Common myeloid progenitor, CD34-positive (primary cell): ENCODE data around the gene DNAJB12.
"Not testable (repeated sequence)": the region's sequence is repeated elsewhere in the genome, so short reads cannot be mapped to it uniquely, and the experiment has no call there.

Source experiments
- CTCF ChIA-PET: fragments of 350-600 bp; sonication (Branson Sonifier 250); formaldehyde crosslinking; loops from one replicate; lab custom pipeline; 2021; ENCODE audit warnings: antibody characterized with exemption; lab: Charles Lee
- POLR2A ChIA-PET: fragments of 350-600 bp; sonication (Branson Sonifier 250); formaldehyde crosslinking; loops from one replicate; lab custom pipeline; 2021; ENCODE audit warnings: antibody characterized with exemption; lab: Charles Lee
- DNase-seq, 3 donors: peaks; one replicate each; pipeline versions ENCODE4 v3.0.0 to v3.0.0-alpha.2; 2013
- H3K27ac ChIP-seq, 2 experiments: 1 replicate in 1 of 2; 2 replicates in 1 of 2; pipeline ENCODE4 v1.7.0; 2013; ENCODE audit warnings: inconsistent platforms in 2 of 2, low read length in 2 of 2, mild to moderate bottlenecking in 2 of 2, low read depth in 1 of 2, moderate library complexity in 1 of 2; ENCODE audit not compliant: severe bottlenecking in 2 of 2, insufficient read depth in 1 of 2, poor library complexity in 1 of 2
- H3K27me3 ChIP-seq, 5 experiments: replicated peaks in 2 of 5; 1 replicate in 3 of 5; 2 replicates in 2 of 5; pipeline versions ENCODE4 v1.6.1 to v1.7.0; 2013; ENCODE audit warnings: low read length in 4 of 5, mild to moderate bottlenecking in 2 of 5, moderate library complexity in 2 of 5, inconsistent platforms in 1 of 5; ENCODE audit not compliant: insufficient read depth in 5 of 5, control insufficient read depth in 4 of 5
- H3K36me3 ChIP-seq, 4 experiments: 1 replicate in 2 of 4; 2 replicates in 2 of 4; pipeline versions ENCODE4 v1.6.1 to v1.7.0; 2013; ENCODE audit warnings: low read length in 3 of 4, control low read depth in 1 of 4, mild to moderate bottlenecking in 1 of 4; ENCODE audit not compliant: control insufficient read depth in 4 of 4, insufficient read depth in 4 of 4
- H3K4me1 ChIP-seq, 4 experiments: 1 replicate in 3 of 4; 2 replicates in 1 of 4; pipeline versions ENCODE4 v1.6.1 to v1.7.1; 2013; ENCODE audit warnings: low read length in 3 of 4, mild to moderate bottlenecking in 3 of 4, control low read depth in 1 of 4, inconsistent platforms in 1 of 4, moderate library complexity in 1 of 4; ENCODE audit not compliant: control insufficient read depth in 4 of 4, insufficient read depth in 4 of 4; ENCODE audit errors: control extremely low read depth in 1 of 4
- H3K4me3 ChIP-seq, 7 experiments: 1 replicate in 4 of 7; 2 replicates in 3 of 7; pipeline versions ENCODE4 v1.5.1 to v1.7.0; 2013; ENCODE audit warnings: mild to moderate bottlenecking in 7 of 7, low read length in 6 of 7, moderate library complexity in 6 of 7, inconsistent platforms in 2 of 7, low read depth in 2 of 7, control low read depth in 1 of 7; ENCODE audit not compliant: insufficient read depth in 4 of 7, control insufficient read depth in 1 of 7; ENCODE audit errors: extremely low read depth in 1 of 7
- H3K9me3 ChIP-seq, 5 experiments: 1 replicate in 4 of 5; 2 replicates in 1 of 5; pipeline versions ENCODE4 v1.6.1 to v1.7.1; 2013; ENCODE audit warnings: low read length in 4 of 5, mild to moderate bottlenecking in 2 of 5, inconsistent platforms in 1 of 5, low read depth in 1 of 5, moderate library complexity in 1 of 5; ENCODE audit not compliant: control insufficient read depth in 4 of 5, insufficient read depth in 2 of 5; ENCODE audit errors: control extremely low read depth in 1 of 5
- WGBS: methylation state at CpG from one replicate; pipeline ENCODE4 v1.1.5; 2013; ENCODE audit not compliant: insufficient coverage; 5-methylcytosine and 5-hydroxymethylcytosine counted together

Gene DNAJB12

GRCh38 chr10:72346117-72346516 lies 8.6 kb downstream of the DNAJB12 start:
- POLR2A ChIA-PET, DNase-seq, H3K4me3 ChIP-seq, H3K27ac ChIP-seq, H3K9me3 ChIP-seq, H3K27me3 ChIP-seq: not testable (repeated sequence)
- 95% methylated on average over 5 of the region's 7 CpGs for WGBS
- H3K4me1 ChIP-seq = peaks cover 0 to 14% (median 7%) of the 10 kb centered on the region in 4 experiments
- CTCF ChIA-PET = interaction anchor here (0.7 to 16.6 kb wide), 3 partner anchors 10 to 123 kb away, joined by 3 to 242 read pairs (median 21); no protein-coding TSS in a partner anchor
- peaks cover 15 to 64% (median 41%) of the 10 kb centered on the region in 4 experiments for H3K36me3 ChIP-seq

DNA sequence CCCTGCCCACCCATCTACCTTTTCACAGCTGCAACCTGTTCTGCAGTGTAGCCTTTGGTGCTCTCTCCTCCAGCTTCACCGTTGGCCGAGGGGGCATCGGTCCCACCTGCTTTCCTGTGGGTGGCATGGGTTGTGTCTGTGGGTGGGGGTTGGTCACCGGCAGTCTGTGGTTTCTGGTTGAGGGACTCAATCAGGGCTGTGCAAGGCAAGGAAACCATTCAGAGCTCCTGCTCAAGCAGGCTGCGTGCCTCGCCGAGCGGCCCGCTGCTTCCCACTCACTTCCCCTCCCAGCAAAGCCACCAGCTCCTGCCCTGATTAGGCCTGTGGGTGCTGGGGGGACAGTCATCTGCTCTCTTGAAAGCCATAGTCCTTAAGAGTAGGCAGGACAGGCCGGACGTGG lies 9.8 kb downstream of the DNAJB12 start:
- Histone ChIP-seq H3K4me1 (peaks cover 0 to 18% (median 11%) of the 10 kb centered on the region in 4 experiments), H3K9me3 (no peaks in the 10 kb centered on the region), H3K27me3 (no peaks in the 10 kb centered on the region), H3K27ac (no peak overlapping the region), H3K4me3 (no peak overlapping the region), H3K36me3 (peaks cover 12 to 63% (median 40%) of the 10 kb centered on the region in 4 experiments)
- CTCF ChIA-PET = interaction anchor here (0.6 to 16.6 kb wide), 5 partner anchors 9 to 228 kb away, joined by 3 to 242 read pairs (median 5); no protein-coding TSS in a partner anchor
- peak in 1 of 3 donors; percentile 43 for DNase-seq
- 28% methylated on average over 10 of the region's 11 CpGs for WGBS
- POLR2A ChIA-PET = interaction anchor here (0.7 to 1.3 kb wide), 2 partner anchors 72 to 89 kb away, joined by 3 to 4 read pairs; no protein-coding TSS in a partner anchor

DNA sequence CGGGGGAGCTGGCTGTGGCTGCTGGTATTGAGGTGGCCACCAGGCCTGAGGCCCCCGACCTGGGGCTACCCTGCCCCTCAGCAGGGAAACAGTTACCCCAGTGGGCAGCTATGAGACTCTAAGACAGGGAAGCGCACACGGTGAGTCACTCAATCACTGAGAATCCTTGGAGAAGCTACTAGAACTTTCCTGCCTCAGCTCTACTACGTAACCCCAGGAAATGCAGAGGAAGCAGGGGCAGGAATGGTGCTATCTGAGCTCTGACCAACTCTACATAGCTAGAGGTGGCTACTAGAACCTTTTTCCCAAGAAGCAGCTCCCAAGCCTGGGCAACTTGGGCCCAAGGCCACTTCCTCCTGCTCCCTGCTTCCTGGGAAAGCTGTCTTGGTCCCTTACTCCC lies 11.8 kb downstream of the DNAJB12 start:
- CTCF ChIA-PET = interaction anchor here (0.6 to 16.6 kb wide), 8 partner anchors 7 to 216 kb away, joined by 3 to 242 read pairs (median 11); no protein-coding TSS in a partner anchor
- DNase-seq = no peak
- no peaks in the 10 kb centered on the region for H3K9me3 ChIP-seq
- H3K27ac ChIP-seq = no peak overlapping the region
- peaks cover 7 to 53% (median 39%) of the 10 kb centered on the region in 4 experiments for H3K36me3 ChIP-seq
- no peaks in the 10 kb centered on the region for H3K27me3 ChIP-seq
- 93% methylated on average over 4 of the region's 5 CpGs for WGBS
- no peak overlapping the region for H3K4me3 ChIP-seq
- POLR2A ChIA-PET = interaction anchor here (0.6 to 1.1 kb wide), 2 partner anchors 9 to 125 kb away, joined by 3 to 4 read pairs; no protein-coding TSS in a partner anchor
- peaks cover 0 to 18% (median 11%) of the 10 kb centered on the region in 4 experiments for H3K4me1 ChIP-seq

- Histone ChIP-seq H3K9me3 (no peaks in the 10 kb centered on the region), H3K36me3 (peaks cover 8 to 71% (median 54%) of the 10 kb centered on the region in 4 experiments), H3K4me3 (no peak overlapping the region), H3K27me3 (no peaks in the 10 kb centered on the region), H3K27ac (no peak overlapping the region), H3K4me1 (peaks cover 0 to 38% (median 26%) of the 10 kb centered on the region in 4 experiments)
- ChIA-PET CTCF (interaction anchor here (0.9 to 16.6 kb wide), 11 partner anchors 8 to 215 kb away, joined by 3 to 242 read pairs (median 5); no protein-coding TSS in a partner anchor), POLR2A (no interaction called here)
- WGBS = 28% methylated on average over 10 of the region's 28 CpGs
- DNase-seq = peak; percentile 65 to 78 (median 75)
Observed at GRCh38 chr10:72340510-72341261, 14.0 kb downstream of the DNAJB12 start.

- H3K27me3 ChIP-seq = no peaks in the 10 kb centered on the region
- H3K4me1 ChIP-seq = peaks cover 4 to 55% (median 41%) of the 10 kb centered on the region in 4 experiments
- H3K27ac ChIP-seq = no peak overlapping the region
- WGBS = 100% methylated on average over 3 of the region's 7 CpGs
- ChIA-PET POLR2A (interaction anchor here (1.1 to 1.3 kb wide), 2 partner anchors 12 to 13 kb away, joined by 4 read pairs; no protein-coding TSS in a partner anchor), CTCF (interaction anchor here (0.6 to 16.6 kb wide), 26 partner anchors 7 to 933 kb away, joined by 3 to 242 read pairs (median 4); partner anchors contain the start of genes ANAPC16 and ASCC1)
- H3K9me3 ChIP-seq = no peaks in the 10 kb centered on the region
- no peak overlapping the region for H3K4me3 ChIP-seq
- no peak for DNase-seq
- H3K36me3 ChIP-seq = peaks cover 3 to 70% (median 43%) of the 10 kb centered on the region in 4 experiments
Observed at GRCh38 chr10:72338180-72338579, 16.5 kb downstream of the DNAJB12 start.

DNA sequence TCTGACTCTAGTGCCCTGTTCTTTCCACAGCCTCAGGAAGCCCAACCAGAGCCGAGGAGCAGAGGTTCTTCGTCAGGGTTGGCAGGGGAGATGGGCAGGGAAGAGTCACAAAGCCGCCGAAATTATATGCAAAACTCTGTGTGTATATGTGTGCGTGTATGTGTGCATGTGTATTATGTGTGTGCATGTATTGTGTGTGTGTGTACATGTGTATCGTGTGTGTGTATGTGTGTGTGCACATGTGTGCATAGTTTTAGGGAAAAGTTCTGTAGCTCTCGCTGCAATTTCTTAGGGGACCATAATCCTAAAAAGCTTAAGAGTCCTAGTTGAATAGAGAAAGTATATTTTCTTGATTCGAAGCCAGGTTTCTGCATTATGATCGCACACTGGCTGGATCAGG lies 17.0 kb downstream of the DNAJB12 start:
- no peaks in the 10 kb centered on the region for H3K27me3 ChIP-seq
- 91% methylated on average over 9 of the region's 9 CpGs for WGBS
- CTCF ChIA-PET = interaction anchor here (0.6 to 16.6 kb wide), 40 partner anchors 7 to 1024 kb away, joined by 3 to 242 read pairs (median 4); partner anchors contain the start of genes ANAPC16, ASCC1 and DDIT4
- POLR2A ChIA-PET = interaction anchor here (0.5 to 5.0 kb wide), 5 partner anchors 13 to 294 kb away, joined by 3 to 25 read pairs (median 4); no protein-coding TSS in a partner anchor
- no peaks in the 10 kb centered on the region for H3K9me3 ChIP-seq
- DNase-seq = no peak
- no peak overlapping the region for H3K27ac ChIP-seq
- peaks cover 2 to 70% (median 38%) of the 10 kb centered on the region in 4 experiments for H3K36me3 ChIP-seq
- H3K4me1 ChIP-seq = peaks cover 6 to 60% (median 46%) of the 10 kb centered on the region in 4 experiments
- H3K4me3 ChIP-seq = no peak overlapping the region
